Neural cell (in vitro differentiated cells): ENCODE measurements around the gene SNRPE. TPM values are rescaled to one million over a fixed set of nuclear protein-coding genes. Genes with fewer than 3 reads are reported as not detected.

Experiments
- H2AFZ ChIP-seq: fragments of 200-600, 300-800 bp; sonication (generic), shearing (Covaris generic); 2 replicates; pipeline ENCODE4 v1.6.0; 2014; ENCODE audit warnings: low read depth, mild to moderate bottlenecking, antibody characterized with exemption, low read length, moderate library complexity
- H3F3A ChIP-seq: fragments of 200-600 bp; shearing (Covaris generic); 2 replicates; pipeline ENCODE4 v1.6.1; 2016; ENCODE audit warnings: mild to moderate bottlenecking, moderate library complexity, mixed read lengths, antibody characterized with exemption, low read length; ENCODE audit not compliant: insufficient read depth, poor library complexity, severe bottlenecking
- H3K27ac ChIP-seq: fragments of 200-600, 300-800 bp; sonication (generic), shearing (Covaris generic); 2 replicates; pipeline ENCODE4 v1.5.1; 2014; ENCODE audit warnings: mild to moderate bottlenecking, low read length, moderate library complexity
- H3K27me3 ChIP-seq: fragments of 300-800, 200-600 bp; sonication (generic), shearing (Covaris generic); 2 replicates; pipeline ENCODE4 v1.6.0; 2014; ENCODE audit warnings: mild to moderate bottlenecking, low read depth, low read length, moderate library complexity; ENCODE audit not compliant: insufficient read depth
- H3K36me3 ChIP-seq: fragments of 300-800, 200-600 bp; sonication (generic), shearing (Covaris generic); 2 replicates; pipeline ENCODE4 v1.5.1; 2014; ENCODE audit warnings: mild to moderate bottlenecking, antibody characterized with exemption, low read length, moderate library complexity; ENCODE audit not compliant: insufficient read depth
- H3K4me2 ChIP-seq: fragments of 300-800, 200-600 bp; sonication (generic), shearing (Covaris generic); 2 replicates; pipeline ENCODE4 v1.6.0; 2014; ENCODE audit warnings: mild to moderate bottlenecking, low read length
- H3K4me3 ChIP-seq: fragments of 300-800, 200-600 bp; sonication (generic), shearing (Covaris generic); 2 replicates; pipeline ENCODE4 v1.5.1; 2014; ENCODE audit warnings: mild to moderate bottlenecking, low read length, moderate library complexity
- H3K79me2 ChIP-seq: fragments of 200-600 bp; shearing (Covaris generic); replicated peaks from 2 replicates; pipeline ENCODE4 v1.6.0; 2014; ENCODE audit warnings: mild to moderate bottlenecking, low read length, moderate library complexity; ENCODE audit not compliant: insufficient read depth
- H3K9ac ChIP-seq: fragments of 300-800, 200-600 bp; sonication (generic), shearing (Covaris generic); 2 replicates; pipeline ENCODE4 v1.6.1; 2016; ENCODE audit warnings: mild to moderate bottlenecking, low read length, mixed read lengths
- H3K9me2 ChIP-seq: fragments of 200-600 bp; shearing (Covaris generic); 2 replicates; pipeline ENCODE4 v1.6.1; 2016; ENCODE audit warnings: mild to moderate bottlenecking, low read length, mixed read lengths; ENCODE audit not compliant: insufficient read depth
- H3K9me3 ChIP-seq: fragments of 200-600, 300-800 bp; sonication (generic), shearing (Covaris generic); 2 replicates; pipeline ENCODE4 v1.6.1; 2016; ENCODE audit warnings: mild to moderate bottlenecking, mixed run types, low read length, moderate library complexity, mixed read lengths
- H4K20me1 ChIP-seq: fragments of 200-600 bp; shearing (Covaris generic); 2 replicates; pipeline ENCODE4 v1.6.1; 2016; ENCODE audit warnings: mild to moderate bottlenecking, mixed run types; ENCODE audit not compliant: insufficient read depth
- EP300 ChIP-seq: fragments of 450-650 bp; conservative IDR thresholded peaks from 2 replicates; pipeline ENCODE4 v1.6.1; 2014; ENCODE audit warnings: antibody characterized with exemption, mild to moderate bottlenecking, moderate library complexity; ENCODE audit not compliant: poor library complexity, severe bottlenecking
- EZH2 ChIP-seq: fragments of 200-600, 300-800 bp; shearing (Covaris generic), sonication (generic); IDR thresholded peaks from 2 replicates; pipeline ENCODE4 v1.6.1; 2014; ENCODE audit warnings: antibody characterized with exemption, low read length, borderline replicate concordance, mild to moderate bottlenecking; ENCODE audit not compliant: insufficient read depth, poor library complexity, severe bottlenecking
- MXI1 ChIP-seq: fragments of 450-650 bp; conservative IDR thresholded peaks from 2 replicates; pipeline ENCODE4 v1.6.1; 2014; ENCODE audit warnings: antibody characterized with exemption, mild to moderate bottlenecking; ENCODE audit not compliant: poor library complexity, severe bottlenecking
- POLR2AphosphoS5 ChIP-seq: IDR thresholded peaks from 2 replicates; pipeline ENCODE4 v1.6.1; 2012
- RAD21 ChIP-seq: fragments of 450-650 bp; conservative IDR thresholded peaks from 2 replicates; pipeline ENCODE4 v1.6.1; 2014; ENCODE audit warnings: antibody characterized with exemption, mild to moderate bottlenecking, moderate library complexity
- SMC3 ChIP-seq: fragments of 450-650 bp; conservative IDR thresholded peaks from 2 replicates; pipeline ENCODE4 v1.6.1; 2014; ENCODE audit warnings: antibody characterized with exemption, mild to moderate bottlenecking, moderate library complexity; ENCODE audit not compliant: poor library complexity
- TAF1 ChIP-seq: IDR thresholded peaks from 2 replicates; pipeline ENCODE4 v1.6.1; 2012; ENCODE audit warnings: low read depth
- polyA plus RNA-seq: library from polyadenylated mRNA; depleted of rRNA; stranded (reverse); fragments of >200 nt; gene quantifications from 2 replicates; pipeline ENCODE4 v1.2.3, GENCODE V29; 2014
- TF ChIP-seq, protein P1 (sequence below): IDR thresholded peaks from 2 replicates; pipeline ENCODE4 v1.6.1; 2012; ENCODE audit warnings: borderline replicate concordance
- TF ChIP-seq, protein P2 (sequence below): fragments of 450-650 bp; IDR thresholded peaks from 2 replicates; pipeline ENCODE4 v1.5.1; 2014; ENCODE audit warnings: antibody characterized with exemption, mild to moderate bottlenecking, moderate library complexity; ENCODE audit not compliant: poor library complexity, severe bottlenecking

SNRPE gene
- polyA plus RNA-seq, 1 donor from 2014 or later: 373 TPM

DNA sequence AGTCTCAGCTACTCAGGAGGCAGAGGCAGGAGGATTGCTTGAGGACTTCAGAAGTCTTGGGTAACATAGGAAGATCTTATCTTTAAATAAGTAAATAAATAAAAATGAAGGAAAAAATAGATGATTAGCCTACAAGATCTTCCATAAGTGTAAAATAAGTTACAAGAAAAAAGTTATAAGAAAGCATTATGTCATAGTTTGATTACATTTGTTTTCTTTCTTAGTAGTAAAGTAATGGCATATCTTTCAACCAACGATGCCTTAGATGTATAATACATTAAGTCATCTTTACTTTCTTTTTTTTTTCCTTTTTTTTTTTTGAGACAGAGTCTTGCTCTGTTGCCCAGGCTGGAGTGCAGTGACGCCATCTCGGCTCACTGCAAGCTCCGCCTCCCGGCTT, 46.5 kb downstream of the SNRPE start:
- Histone ChIP-seq H3K27ac (no peak overlapping the region), H3K4me3 (no peak overlapping the region), H3K36me3 (no peaks in the 10 kb centered on the region), H3K4me2 (no peak overlapping the region), H2AFZ (no peak overlapping the region), H3F3A (no peaks in the 10 kb centered on the region), H3K9me3 (no peaks in the 10 kb centered on the region), H3K27me3 (no peaks in the 10 kb centered on the region), H3K9ac (no peak overlapping the region), H4K20me1 (no peaks in the 10 kb centered on the region), H3K9me2 (no peaks in the 10 kb centered on the region), H3K79me2 (no peaks in the 10 kb centered on the region)
- TF ChIP-seq TAF1 (no peak), MXI1 (no peak), EP300 (no peak), RAD21 (no peak), SMC3 (no peak), EZH2 (no peak), POLR2AphosphoS5 (no peak)
- TF ChIP-seq, protein P1, sequence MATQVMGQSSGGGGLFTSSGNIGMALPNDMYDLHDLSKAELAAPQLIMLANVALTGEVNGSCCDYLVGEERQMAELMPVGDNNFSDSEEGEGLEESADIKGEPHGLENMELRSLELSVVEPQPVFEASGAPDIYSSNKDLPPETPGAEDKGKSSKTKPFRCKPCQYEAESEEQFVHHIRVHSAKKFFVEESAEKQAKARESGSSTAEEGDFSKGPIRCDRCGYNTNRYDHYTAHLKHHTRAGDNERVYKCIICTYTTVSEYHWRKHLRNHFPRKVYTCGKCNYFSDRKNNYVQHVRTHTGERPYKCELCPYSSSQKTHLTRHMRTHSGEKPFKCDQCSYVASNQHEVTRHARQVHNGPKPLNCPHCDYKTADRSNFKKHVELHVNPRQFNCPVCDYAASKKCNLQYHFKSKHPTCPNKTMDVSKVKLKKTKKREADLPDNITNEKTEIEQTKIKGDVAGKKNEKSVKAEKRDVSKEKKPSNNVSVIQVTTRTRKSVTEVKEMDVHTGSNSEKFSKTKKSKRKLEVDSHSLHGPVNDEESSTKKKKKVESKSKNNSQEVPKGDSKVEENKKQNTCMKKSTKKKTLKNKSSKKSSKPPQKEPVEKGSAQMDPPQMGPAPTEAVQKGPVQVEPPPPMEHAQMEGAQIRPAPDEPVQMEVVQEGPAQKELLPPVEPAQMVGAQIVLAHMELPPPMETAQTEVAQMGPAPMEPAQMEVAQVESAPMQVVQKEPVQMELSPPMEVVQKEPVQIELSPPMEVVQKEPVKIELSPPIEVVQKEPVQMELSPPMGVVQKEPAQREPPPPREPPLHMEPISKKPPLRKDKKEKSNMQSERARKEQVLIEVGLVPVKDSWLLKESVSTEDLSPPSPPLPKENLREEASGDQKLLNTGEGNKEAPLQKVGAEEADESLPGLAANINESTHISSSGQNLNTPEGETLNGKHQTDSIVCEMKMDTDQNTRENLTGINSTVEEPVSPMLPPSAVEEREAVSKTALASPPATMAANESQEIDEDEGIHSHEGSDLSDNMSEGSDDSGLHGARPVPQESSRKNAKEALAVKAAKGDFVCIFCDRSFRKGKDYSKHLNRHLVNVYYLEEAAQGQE: no peak
- TF ChIP-seq, protein P2, sequence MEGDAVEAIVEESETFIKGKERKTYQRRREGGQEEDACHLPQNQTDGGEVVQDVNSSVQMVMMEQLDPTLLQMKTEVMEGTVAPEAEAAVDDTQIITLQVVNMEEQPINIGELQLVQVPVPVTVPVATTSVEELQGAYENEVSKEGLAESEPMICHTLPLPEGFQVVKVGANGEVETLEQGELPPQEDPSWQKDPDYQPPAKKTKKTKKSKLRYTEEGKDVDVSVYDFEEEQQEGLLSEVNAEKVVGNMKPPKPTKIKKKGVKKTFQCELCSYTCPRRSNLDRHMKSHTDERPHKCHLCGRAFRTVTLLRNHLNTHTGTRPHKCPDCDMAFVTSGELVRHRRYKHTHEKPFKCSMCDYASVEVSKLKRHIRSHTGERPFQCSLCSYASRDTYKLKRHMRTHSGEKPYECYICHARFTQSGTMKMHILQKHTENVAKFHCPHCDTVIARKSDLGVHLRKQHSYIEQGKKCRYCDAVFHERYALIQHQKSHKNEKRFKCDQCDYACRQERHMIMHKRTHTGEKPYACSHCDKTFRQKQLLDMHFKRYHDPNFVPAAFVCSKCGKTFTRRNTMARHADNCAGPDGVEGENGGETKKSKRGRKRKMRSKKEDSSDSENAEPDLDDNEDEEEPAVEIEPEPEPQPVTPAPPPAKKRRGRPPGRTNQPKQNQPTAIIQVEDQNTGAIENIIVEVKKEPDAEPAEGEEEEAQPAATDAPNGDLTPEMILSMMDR: no peak

DNA sequence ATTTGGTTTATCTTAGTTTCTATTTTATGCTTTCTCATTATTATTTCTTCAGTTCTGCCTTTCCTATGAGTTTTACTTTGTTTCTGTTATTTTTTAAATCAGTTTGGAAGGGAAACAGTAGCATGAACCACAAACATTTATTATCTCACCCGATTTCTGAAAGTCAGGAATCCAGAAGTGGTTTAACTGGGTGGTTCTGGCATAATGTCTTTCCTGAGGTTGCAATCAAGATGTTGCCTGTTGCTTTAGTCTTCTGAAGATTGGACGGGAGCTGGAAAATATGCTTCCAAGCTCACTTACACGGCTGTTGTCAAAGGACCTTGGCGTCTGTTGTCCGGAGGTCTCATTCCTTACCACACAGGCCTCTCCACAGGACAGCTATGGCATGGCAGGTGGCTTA, 50.4 kb downstream of the SNRPE start:
- H3K4me2 ChIP-seq: no peak overlapping the region
- no peaks in the 10 kb centered on the region for H3K27me3 ChIP-seq
- no peaks in the 10 kb centered on the region for H3K9me2 ChIP-seq
- H3K9ac ChIP-seq: no peak overlapping the region
- no peaks in the 10 kb centered on the region for H3F3A ChIP-seq
- H3K4me3 ChIP-seq: no peak overlapping the region
- no peaks in the 10 kb centered on the region for H4K20me1 ChIP-seq
- H3K9me3 ChIP-seq: no peaks in the 10 kb centered on the region
- H3K36me3 ChIP-seq: no peaks in the 10 kb centered on the region
- H3K79me2 ChIP-seq: no peaks in the 10 kb centered on the region
- TF ChIP-seq SMC3: no peak
- TF ChIP-seq, protein P1: no peak
- TF ChIP-seq TAF1: no peak
- TF ChIP-seq MXI1: no peak
- TF ChIP-seq EP300: no peak
- TF ChIP-seq EZH2: no peak
- TF ChIP-seq, protein P2: no peak
- TF ChIP-seq RAD21: no peak
- TF ChIP-seq POLR2AphosphoS5: no peak
- H2AFZ ChIP-seq: no peak overlapping the region
- H3K27ac ChIP-seq: no peak overlapping the region
